Right ventricle myocardium inferior (tissue), 1 donor: ENCODE results near the gene ONECUT1. TPM values are rescaled to one million over a fixed set of nuclear protein-coding genes. Genes with fewer than 3 reads are reported as not detected.

ENCODE experiments used
- ATAC-seq: fragments of 200-7000 bp; cut with Tn5 transposase; one replicate; pipeline ENCODE4 v1.9.1; 2020; ENCODE audit warnings: mild to moderate bottlenecking, moderate library complexity
- DNase-seq: peaks from one replicate; pipeline ENCODE4 v3.0.0; 2021; ENCODE audit errors: missing footprints
- intact Hi-C: fragments of 100-400 bp; cut with DNase I; formaldehyde crosslinking; loops from one replicate; pipeline ENCODE4 v1.11.0; 2022
- total RNA-seq: library from RNA; stranded (reverse); fragmentation: NEBNext Ultra II Directional; extraction: Animal tissue kit (Norgen Biotek cat#: 25700); gene quantifications from one replicate; pipeline ENCODE4 v1.2.1, GENCODE V29; 2021
- donor health status: DM: no; HTN: yes; CAD: no; lungs with severe emphysema.

Gene ONECUT1
- total RNA-seq, 1 donor from 2014 or later: not detected

- ATAC-seq: no peak
- intact Hi-C loops: no loop called here
- DNase-seq: no peak
Observed at GRCh38 chr15:52798529-52799101, 8.5 kb upstream of the ONECUT1 start.

DNA sequence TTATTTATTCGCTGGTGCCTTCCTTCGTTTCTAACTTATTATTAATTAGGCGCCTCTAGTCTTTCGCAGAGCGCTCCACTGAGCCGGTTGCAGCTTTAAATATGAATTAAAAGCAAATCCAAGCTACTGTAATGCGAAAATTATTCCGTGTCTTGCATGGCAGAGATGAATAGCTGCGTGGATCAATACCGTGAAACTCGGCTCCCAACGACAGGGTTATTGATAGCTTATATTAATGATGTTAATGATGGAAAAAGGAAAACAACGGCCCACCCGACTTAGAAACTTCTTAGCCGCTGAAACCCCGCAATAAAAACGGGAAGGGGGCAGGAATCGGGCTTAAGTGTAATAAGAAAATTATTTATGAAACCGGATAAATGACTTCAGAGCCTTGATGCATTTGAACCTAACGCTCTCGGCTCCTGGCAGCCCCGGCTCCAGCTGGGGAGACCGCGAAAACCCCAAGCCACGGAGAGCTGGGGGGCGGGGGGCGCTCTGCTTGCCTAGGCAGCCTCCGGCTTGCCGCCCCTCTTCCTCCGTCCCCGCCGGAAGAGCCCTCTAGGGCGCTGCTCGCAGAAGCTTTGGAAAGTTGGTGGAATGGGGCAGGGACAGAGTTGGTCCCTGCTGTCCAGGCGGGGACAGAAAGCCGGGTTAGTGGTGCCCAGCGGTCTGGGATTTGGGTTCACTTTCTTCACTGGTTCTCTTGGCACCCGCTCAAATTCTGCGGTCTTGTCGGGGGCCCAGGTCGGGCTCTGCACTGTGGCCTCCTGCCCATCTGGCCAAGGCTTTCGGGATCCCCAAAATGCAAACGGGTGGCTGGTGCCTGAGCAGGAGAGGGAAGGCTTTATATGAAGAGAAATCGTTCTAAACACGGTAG lies 7.7 kb upstream of the ONECUT1 start:
- intact Hi-C loops: no loop called here
- ATAC-seq (no peak), DNase-seq (no peak)

DNA sequence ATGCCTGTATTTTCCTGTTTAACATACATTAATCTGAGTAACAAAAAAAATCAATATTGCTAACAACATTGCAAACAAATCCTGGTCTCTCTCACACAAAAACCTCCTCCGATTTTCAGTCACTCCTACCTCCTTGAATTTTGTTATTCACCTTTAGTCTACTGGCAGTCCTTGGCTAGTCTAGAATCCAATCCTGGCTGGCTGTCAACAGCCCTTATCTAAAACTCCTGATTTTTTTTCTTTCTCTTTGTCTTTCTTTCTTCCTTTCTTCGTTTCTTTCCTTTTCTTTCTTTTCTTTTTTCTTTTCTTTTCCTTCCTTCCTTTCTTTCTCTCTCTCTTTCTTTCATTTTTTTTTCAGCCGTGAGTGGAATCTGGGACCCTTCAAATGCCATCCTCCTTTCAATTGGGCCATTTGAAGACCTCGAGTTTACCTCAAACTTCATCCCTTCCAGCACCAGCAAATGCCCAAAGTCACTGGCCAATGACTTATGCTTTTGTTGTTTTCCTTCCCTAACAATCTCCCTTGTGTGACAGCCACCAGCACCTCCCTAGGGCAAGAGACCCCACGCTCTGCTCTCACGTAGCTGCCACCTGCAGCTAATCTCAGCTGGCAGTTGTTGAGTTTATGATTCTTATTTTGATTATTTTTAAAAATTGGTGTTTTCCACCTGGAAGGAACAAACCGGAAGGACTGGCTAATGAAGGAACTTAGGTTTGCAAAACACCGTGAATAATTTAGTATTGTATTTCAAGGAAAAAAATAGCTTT lies 6.8 kb upstream of the ONECUT1 start:
- ATAC-seq: no peak
- intact Hi-C loops: no loop called here
- no peak for DNase-seq

- ATAC-seq (no peak), DNase-seq (no peak)
- intact Hi-C loops: no loop called here
Observed at GRCh38 chr15:52796228-52796521, 6.0 kb upstream of the ONECUT1 start.

- intact Hi-C loops: no loop called here
- no peak for DNase-seq
- no peak for ATAC-seq
Observed at GRCh38 chr15:52795464-52796227, 5.5 kb upstream of the ONECUT1 start.

GRCh38 chr15:52794665-52795463 lies 4.7 kb upstream of the ONECUT1 start:
- ATAC-seq (no peak), DNase-seq (no peak)
- intact Hi-C loops: no loop called here

DNA sequence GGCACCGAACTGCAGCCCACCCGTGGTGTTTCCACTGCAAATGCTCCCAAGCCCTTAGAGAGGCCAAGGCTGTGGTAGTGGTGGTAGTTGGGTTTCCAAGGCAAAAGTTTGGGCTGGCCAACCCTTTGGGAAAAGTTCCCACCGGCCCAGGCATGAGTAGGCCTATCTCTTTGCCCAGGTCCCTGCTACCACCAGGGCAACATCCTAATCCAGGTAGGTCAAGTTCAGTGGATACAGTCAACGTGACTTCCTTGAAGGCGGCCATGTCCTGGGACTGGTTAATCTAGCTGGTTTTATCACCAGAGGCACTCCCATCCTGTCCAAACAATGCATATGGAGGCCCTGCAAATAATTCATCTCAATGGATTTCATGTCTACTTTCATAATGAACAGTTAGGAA lies 1.6 kb upstream of the ONECUT1 start:
- no peak for DNase-seq
- intact Hi-C loops: no loop called here
- no peak for ATAC-seq

DNA sequence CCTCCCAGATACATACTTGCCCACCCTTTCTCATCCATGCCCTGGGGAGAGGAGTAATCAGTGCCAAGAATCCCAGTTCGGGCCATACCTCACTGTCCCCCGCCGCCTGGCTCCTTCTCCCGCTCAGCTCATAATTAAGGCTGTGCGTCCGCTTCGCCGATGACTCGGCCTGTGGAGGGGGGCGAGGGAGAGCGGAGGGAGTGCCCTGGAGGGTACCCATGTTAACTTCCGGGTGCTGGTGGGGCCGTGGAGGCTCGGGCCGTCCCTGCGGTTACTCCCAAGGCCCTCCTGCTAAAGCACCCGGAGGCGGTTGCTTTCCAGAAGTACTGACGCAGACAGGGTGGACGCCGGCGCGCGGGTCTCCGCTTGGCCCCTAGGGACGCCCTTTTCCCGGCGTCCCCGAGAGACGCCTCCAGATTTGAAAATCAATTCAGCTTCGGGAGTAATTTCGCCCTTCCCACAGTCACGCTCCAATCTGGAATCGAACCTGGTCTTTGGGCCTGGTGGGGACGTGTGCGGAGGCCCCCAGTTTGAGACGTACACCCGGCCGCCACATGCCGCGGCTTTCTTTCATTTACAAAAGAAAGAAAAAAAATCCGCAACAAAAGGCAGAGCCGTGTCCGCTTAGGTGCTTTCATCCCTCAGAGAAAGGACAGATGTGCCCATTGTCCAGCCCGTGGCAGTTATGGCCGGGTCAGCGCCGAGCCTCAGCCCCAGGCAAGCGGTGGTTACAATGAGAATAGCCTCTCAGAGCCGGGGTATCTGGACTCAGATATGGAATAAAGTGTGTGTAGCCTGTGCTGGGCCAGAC lies 1.0 kb upstream of the ONECUT1 start:
- DNase-seq (no peak), ATAC-seq (peak; percentile 12)
- intact Hi-C loops: no loop called here

DNA sequence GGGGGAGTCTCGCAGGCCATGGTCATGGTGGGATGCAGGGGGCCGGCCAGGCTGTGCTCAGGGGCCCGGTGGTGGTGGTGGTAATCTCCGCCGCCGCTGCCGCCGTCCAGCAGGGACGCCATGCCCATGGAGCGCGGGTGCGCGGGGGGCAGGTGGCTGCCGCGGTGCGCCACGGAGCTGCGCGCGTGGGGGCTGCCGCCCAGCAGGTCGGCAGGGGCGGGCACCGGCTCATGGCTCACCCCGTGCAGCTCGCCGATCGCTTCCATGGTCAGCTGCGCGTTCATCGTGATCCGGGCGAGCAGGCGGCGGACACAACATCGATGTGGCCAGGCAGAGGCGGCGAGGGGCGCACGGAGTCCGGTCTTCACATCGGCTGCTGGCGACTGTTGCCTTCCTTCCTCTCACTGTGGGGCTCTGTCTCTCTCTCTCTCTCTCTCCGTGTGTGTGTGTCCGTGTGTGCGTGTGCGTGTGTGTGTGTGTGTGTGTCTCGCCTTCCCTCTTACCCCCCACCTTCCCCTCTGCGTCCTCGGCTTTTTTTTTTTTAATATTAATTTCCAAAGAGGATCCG lies 451 bp downstream of the ONECUT1 start:
- ATAC-seq (no peak), DNase-seq (no peak)
- intact Hi-C loops: no loop called here

DNA sequence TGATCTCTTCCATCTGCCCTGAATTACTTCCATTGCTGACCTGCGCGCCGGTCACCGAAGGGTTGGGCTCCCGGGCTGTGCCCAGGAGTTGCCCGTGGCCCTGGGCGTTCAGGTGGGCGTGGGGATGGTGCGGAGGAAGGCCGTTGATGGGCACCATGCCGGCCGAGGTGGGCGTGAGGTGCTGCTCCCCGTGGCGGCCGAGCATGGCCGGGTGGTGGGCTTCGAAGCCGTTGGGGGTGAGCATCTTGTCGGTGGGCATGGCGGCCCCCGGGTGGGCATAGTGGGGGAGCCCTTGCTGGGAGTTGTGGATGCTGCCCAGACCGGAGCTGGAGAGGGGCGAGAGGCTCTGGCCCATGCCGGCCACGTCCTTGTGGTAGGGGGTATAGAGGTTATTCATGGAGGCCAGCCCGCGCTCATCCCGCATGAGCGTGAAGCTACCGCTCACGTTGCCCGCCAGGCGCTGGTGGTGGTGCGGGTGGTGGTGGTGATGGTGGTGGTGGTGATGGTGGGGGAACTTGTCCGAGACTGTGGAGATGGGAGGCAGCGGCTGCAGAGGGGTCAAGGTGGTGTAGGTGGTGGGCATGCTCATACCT lies 1.0 kb downstream of the ONECUT1 start:
- intact Hi-C loops: no loop called here
- no peak for ATAC-seq
- DNase-seq: no peak

DNA sequence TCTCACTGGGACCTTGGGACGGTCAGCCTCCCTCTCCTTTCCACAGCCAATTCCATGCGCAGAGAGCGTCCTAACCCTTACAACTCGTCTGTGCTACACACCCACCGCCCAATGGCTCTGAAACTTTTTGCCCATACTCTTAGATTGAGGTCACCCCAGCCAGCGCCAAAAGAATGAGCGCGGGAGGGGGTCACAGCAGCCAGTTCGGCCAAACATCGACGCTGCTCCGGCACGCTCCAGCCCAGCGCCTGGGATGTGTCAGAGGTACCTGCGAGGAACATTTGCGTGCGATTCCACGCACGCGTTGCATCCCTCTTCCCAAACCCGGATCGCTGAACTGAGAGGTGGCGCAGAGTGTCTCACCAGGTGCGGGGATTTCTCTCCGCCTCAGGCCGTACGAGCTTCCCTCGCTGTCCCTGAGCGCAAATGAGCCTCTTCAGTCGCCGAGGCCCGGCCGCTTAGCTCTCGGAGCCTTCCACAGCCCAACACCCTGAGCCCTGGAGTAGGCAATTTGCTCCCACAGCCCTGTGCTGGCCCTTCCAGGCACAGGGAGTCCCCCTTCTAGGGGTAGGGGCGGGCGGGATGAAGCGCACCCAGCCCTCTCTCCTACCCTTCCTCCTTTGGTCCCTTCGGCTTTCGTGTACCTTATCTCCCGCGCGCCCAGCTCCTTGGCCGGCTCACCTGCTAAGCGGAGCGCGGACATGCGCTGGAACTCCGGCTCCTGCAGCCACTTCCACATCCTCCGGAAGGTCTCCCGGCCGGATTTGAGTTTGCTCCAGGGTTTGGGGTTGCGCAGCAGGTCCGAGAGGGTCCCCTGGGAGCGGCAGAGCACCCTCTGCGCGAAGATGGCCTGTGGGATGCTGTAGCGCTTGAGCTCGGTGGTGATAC lies 1.8 kb downstream of the ONECUT1 start:
- intact Hi-C loops: no loop called here

GRCh38 chr15:52787549-52788098 lies 2.5 kb downstream of the ONECUT1 start:
- ATAC-seq (no peak), DNase-seq (no peak)
- intact Hi-C loops: no loop called here

More for the DNA sequence above, 1.8 kb downstream of the ONECUT1 start:
- ATAC-seq: no peak
- DNase-seq: no peak

DNA sequence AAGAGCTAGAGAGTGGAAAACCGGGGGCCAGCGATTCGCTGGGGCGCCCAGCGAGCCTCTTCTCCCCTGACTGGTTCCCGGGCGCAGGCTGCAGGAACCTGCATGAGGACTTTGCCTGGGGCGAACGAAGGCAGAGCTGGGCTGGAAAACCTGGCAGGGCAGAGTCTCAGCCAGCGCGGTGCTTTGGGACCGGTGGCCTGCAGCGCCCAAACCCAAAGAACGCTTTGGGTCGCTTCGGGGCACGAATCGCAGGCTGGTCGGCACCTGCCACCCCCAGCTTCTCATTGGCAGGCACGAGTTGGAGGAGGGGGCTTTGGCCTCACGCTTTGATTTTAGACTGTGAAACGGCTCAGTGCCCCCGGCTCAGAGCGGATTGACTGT lies 3.0 kb downstream of the ONECUT1 start:
- peak; percentile 46 for DNase-seq
- no peak for ATAC-seq
- intact Hi-C loops: no loop called here

DNA sequence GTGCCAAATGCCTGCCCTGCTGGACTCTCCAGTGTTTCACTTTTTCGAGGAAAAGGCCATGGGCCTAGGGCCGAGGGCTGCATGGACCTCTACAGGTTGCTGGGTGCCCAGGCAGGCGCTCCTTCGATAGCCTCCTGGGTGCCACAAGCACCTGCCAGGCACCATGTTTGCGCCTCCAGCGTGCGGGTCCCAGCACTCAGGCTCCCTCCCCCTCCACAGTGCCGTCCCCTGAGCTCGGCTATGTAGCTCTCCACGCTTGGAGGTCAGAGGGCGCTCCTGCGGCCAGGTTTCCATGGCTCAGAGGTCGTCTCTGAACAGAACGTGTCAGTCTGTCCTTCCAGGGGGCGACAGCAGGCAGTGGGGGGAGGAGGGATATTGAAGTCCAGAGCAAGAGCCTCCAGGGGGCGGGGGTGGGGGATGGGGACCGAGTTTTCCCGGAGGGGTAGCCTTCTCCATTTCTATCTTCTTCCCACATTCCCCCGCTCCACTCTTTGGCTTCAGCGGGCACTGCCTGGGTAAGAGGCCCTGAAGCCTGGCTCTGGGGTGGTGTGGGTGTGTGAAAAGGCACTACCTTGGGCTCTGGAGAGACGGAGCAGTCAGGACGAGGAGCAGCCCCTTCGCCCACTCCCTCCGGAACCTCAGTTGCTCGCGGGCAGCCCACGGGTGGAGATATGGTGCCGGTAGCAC lies 3.6 kb downstream of the ONECUT1 start:
- intact Hi-C loops: no loop called here
- ATAC-seq: no peak

GRCh38 chr15:52785672-52786406 lies 4.3 kb downstream of the ONECUT1 start:
- DNase-seq (no peak), ATAC-seq (no peak)
- intact Hi-C loops: no loop called here

More for the DNA sequence above, 3.6 kb downstream of the ONECUT1 start:
- no peak for DNase-seq
